Right lobe of liver (tissue), 4 donors: ENCODE data around the gene MAPK1.

Experiments
- CTCF ChIP-seq, 4 donors: fragments of 200-600 bp in 3 of 4; fragments of 450-650 bp in 1 of 4; IDR thresholded peaks; one replicate each; pipeline versions ENCODE4 v1.5.1 to v1.8.0; 2016 to 2022; ENCODE audit warnings: antibody characterized with exemption in 4 of 4, mild to moderate bottlenecking in 2 of 4
- POLR2A ChIP-seq: fragments of 450-650 bp; IDR thresholded peaks from one replicate; pipeline ENCODE4 v1.6.1; 2017; ENCODE audit warnings: antibody characterized with exemption, mild to moderate bottlenecking
- donor health status: DM: no; HTN: no; CAD: no.
- donor health status: DM: no; HTN: no; CAD: no.
- donor health status: DM: no; HTN: yes; CAD: no.

- TF ChIP-seq CTCF (IDR thresholded peaks at IDR 0.05) (no peak), POLR2A (no peak)
Observed at GRCh38 chr22:21771631-21771976, 95.8 kb downstream of the MAPK1 start.
